MCF 10A (cell line): ENCODE results near the gene PNPLA2. TPM values are rescaled to one million over a fixed set of nuclear protein-coding genes. Genes with fewer than 3 reads are reported as not detected.
A peak's percentile ranks its signal among the peaks of the same experiment; 100 is the strongest.

Experiments used
- BruUV-seq: library from RNA; stranded (reverse); fragments of 400-500 nt; replicated peaks from 2 replicates; lab custom pipeline; 2021; lab: Mats Ljungman, UMichigan
- CTCF ChIA-PET: fragments of 300-600 bp; sonication (Branson Sonifier 250); formaldehyde crosslinking; extraction: SDS; loops from one replicate; lab custom pipeline; 2021; ENCODE audit warnings: antibody characterized with exemption, inconsistent platforms; lab: Yijun Ruan, JAX
- POLR2A ChIA-PET: fragments of 300-600, 350-650 bp; sonication (Branson Sonifier 250); formaldehyde crosslinking; extraction: SDS; loops from one replicate; lab custom pipeline; 2020; ENCODE audit warnings: antibody characterized with exemption, inconsistent platforms; lab: Yijun Ruan, JAX
- DNase-seq: peaks from one replicate; pipeline ENCODE4 v3.0.0-alpha.2; 2018; ENCODE audit not compliant: unreplicated experiment
- H3K27ac Mint-ChIP-seq: one replicate; pipeline ENCODE4 v1.8.0; 2022; ENCODE audit warnings: mild to moderate bottlenecking, low read depth, mixed read lengths; ENCODE audit not compliant: unreplicated experiment
- H3K27me3 Mint-ChIP-seq: one replicate; pipeline ENCODE4 v1.8.0; 2022; ENCODE audit warnings: mixed read lengths; ENCODE audit not compliant: insufficient read depth, unreplicated experiment
- H3K36me3 Mint-ChIP-seq: one replicate; pipeline ENCODE4 v1.8.0; 2022; ENCODE audit warnings: mild to moderate bottlenecking, moderate library complexity, mixed read lengths; ENCODE audit not compliant: insufficient read depth, unreplicated experiment
- H3K4me1 Mint-ChIP-seq: one replicate; pipeline ENCODE4 v1.8.0; 2022; ENCODE audit warnings: mixed read lengths; ENCODE audit not compliant: insufficient read depth, unreplicated experiment
- H3K4me3 Mint-ChIP-seq: one replicate; pipeline ENCODE4 v1.8.0; 2022; ENCODE audit warnings: mild to moderate bottlenecking, moderate library complexity, mixed read lengths; ENCODE audit not compliant: unreplicated experiment
- H3K9me3 Mint-ChIP-seq: one replicate; pipeline ENCODE4 v1.8.0; 2022; ENCODE audit warnings: mixed read lengths; ENCODE audit not compliant: unreplicated experiment
- CTCF ChIP-seq: fragments of 200-600 bp; IDR thresholded peaks from one replicate; pipeline ENCODE4 v1.8.0; 2022; ENCODE audit warnings: antibody characterized with exemption, mild to moderate bottlenecking; ENCODE audit not compliant: unreplicated experiment
- intact Hi-C: fragments of 100-400 bp; cut with micrococcal nuclease; formaldehyde crosslinking; loops from 2 replicates; pipeline ENCODE4 v1.14.1; 2022
- total RNA-seq: library from RNA; stranded (reverse); gene quantifications from 2 replicates; pipeline ENCODE4 v1.2.3, GENCODE V29; 2022

PNPLA2 gene
- total RNA-seq, 1 experiment from 2014 or later, result 112 TPM

- intact Hi-C loops, result no loop called here
- Mint-ChIP-seq H3K27me3 (no peaks in the 10 kb centered on the region), H3K36me3 (peaks cover 26% of the 10 kb centered on the region), H3K9me3 (no peaks in the 10 kb centered on the region), H3K4me1 (peaks cover 3% of the 10 kb centered on the region), H3K27ac (no peak overlapping the region), H3K4me3 (peak overlapping the region; percentile 40)
- no TSS peak for BruUV-seq
- ChIA-PET CTCF (interaction anchor here (0.6 to 1.2 kb wide), 2 partner anchors 77 to 765 kb away, joined by 3 to 4 read pairs; no protein-coding TSS in a partner anchor), POLR2A (interaction anchor here (0.6 to 8.3 kb wide), 4 partner anchors 8 to 227 kb away, joined by 3 to 149 read pairs (median 4); partner anchors contain the start of genes PHRF1 and PNPLA2)
- no peak for DNase-seq
- no peak for TF ChIP-seq CTCF
These were observed 15.8 kb upstream of the PNPLA2 start for GRCh38 chr11:802693-803466.

GRCh38 chr11:803467-803742, 15.3 kb upstream of the PNPLA2 start:
- peaks cover 6% of the 10 kb centered on the region for H3K4me1 Mint-ChIP-seq
- POLR2A ChIA-PET, result interaction anchor here (0.6 to 8.3 kb wide), 9 partner anchors 8 to 228 kb away, joined by 3 to 149 read pairs (median 6); partner anchors contain the start of genes PHRF1 and PNPLA2
- H3K27me3 Mint-ChIP-seq, result no peaks in the 10 kb centered on the region
- no TSS peak for BruUV-seq
- no peaks in the 10 kb centered on the region for H3K9me3 Mint-ChIP-seq
- intact Hi-C loops, result no loop called here
- H3K4me3 Mint-ChIP-seq, result peak overlapping the region; percentile 75
- CTCF ChIA-PET, result interaction anchor here (0.6 to 1.2 kb wide), 2 partner anchors 78 to 765 kb away, joined by 3 to 4 read pairs; no protein-coding TSS in a partner anchor
- no peak overlapping the region for H3K27ac Mint-ChIP-seq
- DNase-seq, result no peak
- TF ChIP-seq CTCF, result no peak
- peaks cover 26% of the 10 kb centered on the region for H3K36me3 Mint-ChIP-seq

- Mint-ChIP-seq H3K4me3 (peak overlapping the region; percentile 75), H3K27me3 (no peaks in the 10 kb centered on the region), H3K9me3 (no peaks in the 10 kb centered on the region), H3K36me3 (peaks cover 26% of the 10 kb centered on the region), H3K4me1 (peaks cover 6% of the 10 kb centered on the region), H3K27ac (no peak overlapping the region)
- intact Hi-C loops, result no loop called here
- TF ChIP-seq CTCF, result no peak
- peak; percentile 63 for DNase-seq
- BruUV-seq, result no TSS peak
- ChIA-PET POLR2A (interaction anchor here (0.7 to 8.3 kb wide), 13 partner anchors 8 to 228 kb away, joined by 3 to 149 read pairs (median 5); partner anchors contain the start of genes PHRF1 and PNPLA2), CTCF (interaction anchor here (0.9 to 1.2 kb wide), 2 partner anchors 20 to 78 kb away, joined by 4 read pairs; no protein-coding TSS in a partner anchor)
These were observed 14.7 kb upstream of the PNPLA2 start for GRCh38 chr11:803770-804598.
